NB4 (cell line): ENCODE data around the gene GUCY2D.

Experiments used
- MYC ChIP-seq: IDR thresholded peaks from 2 replicates; pipeline ENCODE4 v1.6.1; 2011; ENCODE audit warnings: low read depth, low read length
- POLR2A ChIP-seq: IDR thresholded peaks from 2 replicates; pipeline ENCODE4 v1.6.1; 2011; ENCODE audit warnings: mild to moderate bottlenecking; ENCODE audit not compliant: insufficient read length; ENCODE audit errors: extremely low read depth
- TF ChIP-seq, protein P1 (sequence below): IDR thresholded peaks from one replicate; pipeline ENCODE4 v1.5.1; 2012; ENCODE audit warnings: low read depth, low read length
- TF ChIP-seq, protein P2 (sequence below): IDR thresholded peaks from 2 replicates; pipeline ENCODE4 v1.6.1; 2011; ENCODE audit warnings: low read depth, low read length

- TF ChIP-seq, protein P1, sequence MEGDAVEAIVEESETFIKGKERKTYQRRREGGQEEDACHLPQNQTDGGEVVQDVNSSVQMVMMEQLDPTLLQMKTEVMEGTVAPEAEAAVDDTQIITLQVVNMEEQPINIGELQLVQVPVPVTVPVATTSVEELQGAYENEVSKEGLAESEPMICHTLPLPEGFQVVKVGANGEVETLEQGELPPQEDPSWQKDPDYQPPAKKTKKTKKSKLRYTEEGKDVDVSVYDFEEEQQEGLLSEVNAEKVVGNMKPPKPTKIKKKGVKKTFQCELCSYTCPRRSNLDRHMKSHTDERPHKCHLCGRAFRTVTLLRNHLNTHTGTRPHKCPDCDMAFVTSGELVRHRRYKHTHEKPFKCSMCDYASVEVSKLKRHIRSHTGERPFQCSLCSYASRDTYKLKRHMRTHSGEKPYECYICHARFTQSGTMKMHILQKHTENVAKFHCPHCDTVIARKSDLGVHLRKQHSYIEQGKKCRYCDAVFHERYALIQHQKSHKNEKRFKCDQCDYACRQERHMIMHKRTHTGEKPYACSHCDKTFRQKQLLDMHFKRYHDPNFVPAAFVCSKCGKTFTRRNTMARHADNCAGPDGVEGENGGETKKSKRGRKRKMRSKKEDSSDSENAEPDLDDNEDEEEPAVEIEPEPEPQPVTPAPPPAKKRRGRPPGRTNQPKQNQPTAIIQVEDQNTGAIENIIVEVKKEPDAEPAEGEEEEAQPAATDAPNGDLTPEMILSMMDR: no peak
- TF ChIP-seq POLR2A (no peak), MYC (no peak)
- TF ChIP-seq, protein P2, sequence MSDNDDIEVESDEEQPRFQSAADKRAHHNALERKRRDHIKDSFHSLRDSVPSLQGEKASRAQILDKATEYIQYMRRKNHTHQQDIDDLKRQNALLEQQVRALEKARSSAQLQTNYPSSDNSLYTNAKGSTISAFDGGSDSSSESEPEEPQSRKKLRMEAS: no peak
Observed at GRCh38 chr17:8069587-8069860, 67.1 kb downstream of the GUCY2D start.
